Stimulated activated CD8-positive, alpha-beta memory T cell treated with anti-CD3 and anti-CD28 coated beads, Interleukin-7, amount 100 ng/mL, for 1 hour (primary cell): Measurements from ENCODE around the gene PRDX6.
A peak's percentile ranks its signal among the peaks of the same experiment; 100 is the strongest.
"Not testable (repeated sequence)": the region's sequence is repeated elsewhere in the genome, so short reads cannot be mapped to it uniquely, and the experiment has no call there.

Source experiments
- DNase-seq, 2 donors: peaks; one replicate each; pipeline ENCODE4 v3.0.0-alpha.2; 2020; ENCODE audit warnings: low read depth in 2 of 2

PRDX6 gene

GRCh38 chr1:173467426-173467825 is 9.7 kb upstream of the PRDX6 start:
- DNase-seq = no peak

DNA sequence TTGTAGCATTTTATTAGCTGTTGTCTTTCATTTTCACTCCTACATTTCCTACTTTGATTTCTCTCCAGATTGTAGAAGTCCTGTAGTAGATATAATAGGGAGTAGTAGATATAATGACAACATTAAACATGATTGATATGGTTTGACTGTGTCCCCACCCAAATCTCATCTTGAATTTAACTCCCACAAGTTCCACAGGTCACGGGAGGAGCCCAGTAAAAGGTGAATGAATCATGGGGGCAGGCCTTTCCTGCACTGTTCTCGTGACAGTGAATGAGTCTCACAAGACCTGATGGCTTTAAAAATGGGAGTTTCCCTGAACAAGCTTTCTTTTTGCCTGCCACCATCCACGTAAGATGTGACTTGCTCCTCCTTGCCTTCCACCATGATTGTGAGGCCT is 7.5 kb upstream of the PRDX6 start:
- DNase-seq = no peak

DNA sequence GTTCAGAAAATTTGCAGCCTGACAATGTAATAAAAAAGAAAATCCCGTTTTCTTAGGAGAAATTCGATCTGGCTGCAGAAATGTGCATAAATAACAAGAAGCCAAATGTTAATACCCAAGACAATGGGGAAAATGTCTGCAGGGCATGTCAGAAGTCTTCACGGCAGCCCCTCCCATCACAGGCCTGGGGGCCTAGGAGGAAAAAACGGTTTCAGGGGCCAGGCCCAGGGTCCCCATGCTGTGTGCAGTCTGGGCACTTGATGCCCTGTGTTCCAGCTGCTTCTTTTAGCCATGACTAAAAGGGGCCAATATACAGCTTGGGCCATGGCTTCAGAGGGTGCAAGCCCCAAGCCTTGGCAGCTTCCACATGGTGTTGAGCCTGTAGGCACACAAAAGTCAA is 6.5 kb upstream of the PRDX6 start:
- DNase-seq = no peak

GRCh38 chr1:173473599-173474011 is 3.5 kb upstream of the PRDX6 start:
- no peak for DNase-seq

DNA sequence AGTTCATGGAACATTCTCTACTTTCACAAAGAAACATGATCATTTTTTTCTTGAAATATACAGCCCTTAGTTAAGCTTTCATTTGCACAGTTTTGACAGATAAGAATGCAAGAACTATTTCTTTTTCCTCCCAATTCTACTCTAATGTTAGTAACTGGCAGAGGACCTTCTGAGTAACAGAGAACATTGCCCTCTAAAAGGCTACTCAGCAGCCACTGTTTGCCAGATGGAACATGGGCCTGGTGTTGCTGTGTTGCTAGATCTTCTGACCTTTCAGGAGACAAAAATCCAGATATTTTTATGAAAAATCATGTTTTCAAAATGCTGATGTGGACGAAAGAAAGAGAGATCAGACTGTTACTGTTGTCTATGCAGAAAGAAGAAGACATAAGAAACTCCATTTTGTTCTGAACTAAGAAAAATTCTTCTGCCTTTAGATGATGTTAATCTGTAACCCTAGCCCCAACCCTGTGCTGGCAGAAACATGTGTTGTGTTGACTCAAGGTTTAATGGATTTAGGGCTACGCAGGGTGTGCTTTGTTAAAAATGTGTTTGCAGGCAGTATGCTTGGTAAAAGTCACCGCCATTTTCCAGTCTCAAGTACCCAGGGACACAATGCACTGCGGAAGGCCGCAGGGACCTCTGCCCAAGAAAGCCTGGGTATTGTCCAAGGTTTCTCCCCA is 2.9 kb upstream of the PRDX6 start:
- DNase-seq = no peak

DNA sequence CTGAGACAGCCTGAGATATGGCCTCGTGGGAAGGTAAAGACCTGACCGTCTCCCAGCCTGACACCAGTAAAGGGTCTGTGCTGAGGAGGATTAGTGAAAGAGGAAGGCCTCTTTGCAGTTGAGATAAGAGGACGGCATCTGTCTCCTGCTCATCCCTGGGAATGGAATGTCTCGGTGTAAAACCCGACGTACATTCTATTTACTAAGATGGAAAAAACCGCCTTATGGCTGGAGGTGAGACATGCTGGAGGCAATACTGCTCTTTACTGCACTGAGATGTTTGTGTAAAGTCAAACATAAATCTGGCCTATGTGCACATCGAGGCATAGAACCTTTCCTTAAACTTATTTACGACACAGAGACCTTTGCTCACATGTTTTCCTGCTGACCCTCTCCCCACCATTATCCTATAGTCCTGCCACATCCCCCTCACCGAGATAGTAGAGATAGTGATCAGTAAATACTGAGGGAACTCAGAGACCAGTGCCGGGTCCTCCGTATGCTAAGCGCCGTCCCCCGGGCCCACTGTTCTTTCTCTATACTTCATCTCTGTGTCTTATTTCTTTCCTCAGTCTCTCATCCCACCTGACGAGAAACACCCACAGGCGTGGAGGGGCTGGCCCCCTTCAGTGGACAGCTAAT is 2.2 kb upstream of the PRDX6 start:
- DNase-seq = not testable (repeated sequence)

DNA sequence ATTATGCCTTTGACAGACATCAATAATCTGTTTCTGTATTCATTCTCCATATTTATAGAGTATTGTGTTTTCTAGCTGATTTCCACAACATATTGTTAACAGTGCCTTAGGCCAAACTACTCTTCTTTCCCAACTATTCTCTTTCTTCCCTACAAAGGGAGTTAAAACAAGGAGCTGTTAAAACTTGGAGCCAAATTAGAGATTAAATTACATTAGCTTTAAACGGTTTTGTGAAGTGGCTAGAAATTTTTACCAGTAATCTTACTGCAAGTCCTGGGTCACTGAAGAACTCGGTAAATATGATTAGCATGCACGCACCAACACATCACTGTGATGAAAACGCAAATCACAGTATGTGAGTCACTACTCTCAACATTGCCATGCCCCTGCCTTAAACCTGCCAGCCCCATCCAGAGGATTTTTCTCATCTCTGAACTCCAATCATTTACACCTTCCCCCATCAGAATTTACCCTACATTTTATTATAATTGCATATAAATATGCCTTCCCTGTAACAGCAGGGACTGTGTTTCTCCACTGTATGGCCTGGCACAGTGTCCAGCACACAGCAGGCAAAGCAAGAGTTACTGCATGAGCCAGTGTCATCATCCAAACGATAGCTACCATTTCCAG is 1.5 kb upstream of the PRDX6 start:
- no peak for DNase-seq

DNA sequence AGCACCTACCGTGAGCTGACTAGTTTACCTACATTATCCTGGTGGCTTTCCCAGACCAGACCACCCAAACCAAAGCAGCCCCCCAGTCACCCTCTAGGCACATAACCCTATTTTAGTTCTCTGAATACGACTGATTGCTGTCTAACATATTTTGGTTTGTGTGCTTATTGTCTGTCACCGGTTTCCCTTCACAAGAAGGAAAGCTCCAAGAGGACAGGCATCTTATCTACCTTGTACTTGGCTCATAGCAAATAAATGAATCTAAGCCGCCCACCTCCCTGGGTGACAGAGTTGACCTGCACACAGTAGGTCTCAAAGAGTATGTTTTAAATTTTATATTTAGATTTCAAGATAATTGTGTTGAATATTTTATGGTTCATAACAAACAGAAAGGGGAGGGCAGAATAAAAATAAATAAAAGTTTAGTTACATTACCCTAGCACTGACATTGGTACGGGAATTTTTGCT is 904 bp upstream of the PRDX6 start:
- DNase-seq = no peak

DNA sequence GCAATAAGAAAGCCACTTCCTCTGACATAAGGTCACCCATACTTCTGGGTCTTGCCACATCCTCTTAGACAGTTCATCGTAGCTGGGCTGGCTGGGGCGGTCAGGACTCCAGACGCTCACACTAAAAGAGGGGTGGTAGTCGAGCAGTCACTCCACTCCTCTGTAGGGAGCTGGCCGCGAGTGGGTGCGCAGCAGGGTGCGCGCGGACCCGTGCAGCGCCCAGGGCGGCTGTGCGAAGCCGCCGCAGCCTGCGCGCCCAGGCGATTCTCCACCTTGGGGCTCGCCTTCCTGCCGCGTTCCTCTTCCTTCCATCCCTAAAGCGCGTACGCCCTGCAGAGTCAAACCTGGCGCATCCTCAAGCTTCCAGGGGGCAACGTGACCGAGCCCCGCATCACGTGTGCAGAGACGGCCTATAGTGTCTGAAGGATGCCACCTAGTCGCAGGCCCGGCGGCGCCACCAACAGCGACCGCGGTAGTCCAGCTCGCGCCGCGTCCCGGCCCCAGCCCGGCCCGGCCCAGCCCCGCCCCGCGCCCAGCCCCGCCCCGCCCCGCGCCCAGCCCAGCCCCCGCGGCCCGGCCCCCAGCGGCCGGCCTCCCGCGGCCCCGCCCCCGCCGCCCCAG is 360 bp upstream of the PRDX6 start:
- DNase-seq = peak; percentile 35 to 44

- no peak for DNase-seq
Measured at GRCh38 chr1:173478094-173478674, 1.0 kb downstream of the PRDX6 start.

DNA sequence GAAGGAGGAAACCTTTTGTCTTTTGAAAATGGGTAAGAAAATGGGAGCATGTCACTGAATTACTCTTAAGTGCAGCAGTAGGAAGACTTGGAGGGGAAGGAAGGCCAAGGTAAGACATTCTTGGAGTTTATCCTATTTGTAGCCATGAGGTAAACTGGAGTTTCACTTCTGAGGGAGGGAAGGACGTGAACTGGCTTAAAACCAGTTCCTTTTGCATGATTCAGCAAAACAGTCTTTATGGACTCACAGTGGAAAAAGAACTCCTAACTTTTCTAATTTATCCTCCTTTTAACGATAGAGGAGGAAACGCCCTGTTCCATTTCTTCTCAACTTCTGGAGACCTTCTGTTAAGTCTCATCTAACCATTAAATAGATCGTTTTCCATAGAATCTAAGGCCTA is 2.5 kb downstream of the PRDX6 start:
- no peak for DNase-seq

DNA sequence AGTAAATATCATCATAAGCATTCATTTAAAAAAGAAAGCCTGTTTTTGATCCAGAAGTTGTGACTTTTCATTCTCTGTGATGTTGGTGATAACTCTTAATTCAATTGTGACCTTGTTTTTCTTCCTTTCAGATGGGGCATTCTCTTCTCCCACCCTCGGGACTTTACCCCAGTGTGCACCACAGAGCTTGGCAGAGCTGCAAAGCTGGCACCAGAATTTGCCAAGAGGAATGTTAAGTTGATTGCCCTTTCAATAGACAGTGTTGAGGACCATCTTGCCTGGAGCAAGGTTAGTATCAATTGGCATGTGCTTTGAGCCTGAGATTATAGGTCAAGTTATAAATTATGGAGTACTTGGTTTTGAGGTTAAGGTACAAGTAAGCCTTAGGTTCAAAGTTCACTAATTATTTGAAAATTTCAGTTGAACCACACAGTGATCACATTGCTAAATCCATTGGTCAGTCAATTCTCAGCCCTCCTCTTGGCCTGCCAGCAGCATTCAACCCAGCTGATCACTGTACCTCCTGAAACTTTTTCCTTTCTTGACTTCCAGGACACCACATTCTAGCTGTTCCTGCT is 4.1 kb downstream of the PRDX6 start:
- DNase-seq = no peak

DNA sequence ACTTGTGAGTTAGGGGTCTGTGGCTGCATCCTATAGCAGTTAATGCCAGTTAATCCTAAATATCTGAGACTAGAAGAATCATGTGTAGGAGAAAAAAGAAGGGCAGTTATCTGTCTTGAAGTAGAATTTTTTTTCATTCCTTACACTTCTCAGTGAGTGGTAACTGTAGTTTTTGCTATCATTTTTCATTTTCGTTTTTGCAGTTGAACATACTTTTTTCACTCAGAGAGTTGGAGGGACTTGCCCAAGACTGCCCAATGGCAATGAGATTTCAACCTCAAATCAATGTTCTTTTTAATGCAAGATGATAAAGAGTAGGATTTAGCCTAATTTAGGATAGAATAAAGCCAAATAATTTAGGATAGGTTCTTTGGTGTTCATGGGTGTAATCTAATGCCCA is 5.5 kb downstream of the PRDX6 start:
- DNase-seq = no peak

DNA sequence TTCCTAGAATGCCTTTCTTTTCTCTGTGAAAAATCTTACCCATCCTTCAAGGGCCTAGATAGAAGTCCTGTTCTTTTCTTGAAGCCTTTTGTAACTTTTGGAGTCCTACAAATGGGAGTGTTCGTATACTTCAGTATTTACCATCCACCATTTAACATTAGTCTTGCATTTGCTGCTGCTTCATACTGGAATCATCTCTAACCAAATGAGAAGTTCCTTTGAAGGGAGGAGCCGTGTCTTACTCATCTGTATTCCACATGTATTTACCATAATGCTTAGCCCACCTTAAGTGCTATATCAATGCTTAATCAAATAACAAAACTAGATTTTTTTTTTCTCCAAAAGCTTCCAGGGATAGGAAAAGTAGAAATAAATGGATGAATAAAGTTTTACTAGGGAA is 7.1 kb downstream of the PRDX6 start:
- DNase-seq = no peak

DNA sequence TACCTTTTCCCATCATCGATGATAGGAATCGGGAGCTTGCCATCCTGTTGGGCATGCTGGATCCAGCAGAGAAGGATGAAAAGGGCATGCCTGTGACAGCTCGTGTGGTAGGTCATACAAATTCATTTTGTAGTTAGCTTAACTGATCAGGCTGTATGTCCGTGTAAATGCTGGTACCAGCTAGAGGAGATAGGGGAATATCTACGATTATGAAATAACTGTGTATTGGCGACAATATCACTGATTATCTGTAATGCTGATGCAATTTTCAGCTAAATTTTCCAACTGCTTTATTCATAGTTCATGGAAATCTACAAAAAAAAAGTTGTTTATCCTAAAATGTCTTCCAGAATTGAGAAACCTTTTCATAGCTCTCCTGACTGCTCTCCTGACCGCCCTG is 8.3 kb downstream of the PRDX6 start:
- no peak for DNase-seq

GRCh38 chr1:173488001-173488400 is 10.9 kb downstream of the PRDX6 start:
- no peak for DNase-seq

DNA sequence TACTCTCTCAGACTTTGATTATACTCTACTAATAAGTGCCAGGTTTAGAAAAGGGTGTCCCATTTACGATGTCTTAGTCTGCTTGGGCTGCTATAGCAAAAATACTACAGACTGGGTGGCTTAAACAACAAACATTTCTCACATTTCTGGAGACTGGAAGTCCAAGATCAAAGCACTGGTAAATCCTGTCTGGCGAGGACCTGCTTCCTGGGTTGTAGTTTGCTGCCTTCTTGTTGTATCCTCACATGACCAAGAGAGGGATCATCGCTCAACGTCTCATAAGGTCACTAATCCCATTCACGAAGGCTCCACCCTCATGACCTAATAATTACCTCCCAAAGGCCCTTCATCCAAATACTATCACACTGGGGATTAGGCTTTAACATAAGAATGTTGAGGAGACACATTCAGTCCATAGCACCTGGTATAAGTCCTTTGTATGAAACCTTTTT is 12.0 kb downstream of the PRDX6 start:
- no peak for DNase-seq

GRCh38 chr1:173489929-173490328 is 12.8 kb downstream of the PRDX6 start:
- DNase-seq = no peak

DNA sequence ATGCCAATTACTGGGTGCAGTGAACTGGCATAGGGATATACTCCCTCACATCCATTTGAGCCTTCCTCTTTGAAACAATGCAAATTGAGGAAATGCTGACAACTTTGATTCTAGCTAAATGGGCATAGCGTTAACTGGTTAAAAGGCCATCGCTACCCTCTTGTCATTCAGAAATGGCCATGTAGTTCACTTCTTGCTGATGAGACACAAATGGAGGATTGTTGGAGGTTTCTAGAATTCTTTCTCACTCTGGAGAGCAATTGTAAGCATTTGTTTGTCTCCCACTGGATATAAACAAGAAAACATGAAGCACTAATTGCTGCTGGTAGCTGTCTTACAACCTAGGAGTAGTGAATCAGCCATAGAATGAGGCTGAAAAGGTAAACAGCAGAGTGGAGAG is 14.4 kb downstream of the PRDX6 start:
- no peak for DNase-seq

- not testable (repeated sequence) for DNase-seq
Measured at GRCh38 chr1:173493125-173493524, 16.0 kb downstream of the PRDX6 start.

DNA sequence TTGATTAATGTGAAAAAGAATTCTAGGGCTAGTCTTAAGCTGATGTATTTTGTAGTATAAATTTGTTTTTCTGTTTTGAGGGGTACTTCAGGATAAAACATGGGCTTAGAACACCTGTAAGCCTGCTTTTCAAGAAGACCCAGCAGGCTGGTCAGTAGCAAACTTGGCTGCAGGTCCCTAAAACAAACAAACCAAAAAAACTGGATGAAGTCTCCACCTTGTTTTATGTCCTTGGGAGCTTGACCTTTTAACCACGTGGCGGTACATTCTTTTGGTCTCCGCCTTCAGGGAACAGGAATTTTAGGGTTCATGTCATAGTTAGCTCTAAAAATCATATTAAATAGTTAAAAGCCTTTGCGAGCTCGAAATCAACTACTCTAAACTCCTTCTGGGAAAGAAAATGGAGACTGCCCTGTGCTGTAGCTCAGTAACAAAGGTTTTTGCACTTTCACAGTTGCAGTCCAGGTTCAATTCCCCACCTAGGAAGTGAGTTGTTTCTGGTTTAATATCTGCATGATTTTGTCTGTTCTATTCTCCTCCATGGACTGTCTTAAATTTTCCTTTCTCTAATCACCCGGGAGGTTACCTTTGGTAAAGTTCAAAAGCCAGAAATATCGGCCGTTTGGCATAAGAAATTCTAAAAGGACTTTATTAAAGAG is 18.6 kb downstream of the PRDX6 start:
- no peak for DNase-seq
